GM11168 (cell line): ENCODE data around the gene NSD1.

Experiments used
- in situ Hi-C: fragments of 300-500 bp; cut with MboI; formaldehyde crosslinking; loops from one replicate; pipeline ENCODE4 v1.12.0; 2022; ENCODE audit warnings: low sequenced_read_pairs; ENCODE audit not compliant: unreplicated experiment

NSD1 gene

DNA sequence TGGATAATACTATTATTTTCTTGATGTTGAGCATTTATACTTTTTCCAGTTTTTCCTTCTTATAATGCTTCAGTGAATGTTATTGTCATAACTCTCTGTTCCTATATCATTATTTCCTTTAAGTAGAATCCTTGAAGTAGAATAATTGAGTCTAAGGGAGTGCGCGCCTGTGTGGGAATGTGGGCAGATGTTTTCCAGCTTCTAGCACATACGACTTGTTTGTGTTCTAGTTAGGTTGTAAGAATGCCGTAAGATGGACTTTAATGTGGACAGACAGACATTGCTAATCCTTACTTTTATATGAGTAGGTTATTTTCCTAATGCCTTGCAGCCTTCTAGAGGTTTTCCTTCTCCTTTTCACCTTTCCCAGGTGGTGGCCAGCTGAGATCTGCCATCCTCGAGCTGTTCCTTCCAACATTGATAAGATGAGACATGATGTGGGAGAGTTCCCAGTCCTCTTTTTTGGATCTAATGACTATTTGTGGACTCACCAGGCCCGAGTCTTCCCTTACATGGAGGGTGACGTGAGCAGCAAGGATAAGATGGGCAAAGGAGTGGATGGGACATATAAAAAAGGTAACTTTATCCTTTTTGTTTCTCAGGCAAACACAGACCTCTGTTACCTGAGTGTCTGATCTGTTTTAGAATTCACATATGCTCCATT, 135.8 kb downstream of the NSD1 start:
- in situ Hi-C loops, result no loop called here

- in situ Hi-C loops, result no loop called here
These were observed 136.4 kb downstream of the NSD1 start for GRCh38 chr5:177269976-177270375.

GRCh38 chr5:177270653-177271052, 137.1 kb downstream of the NSD1 start:
- in situ Hi-C loops, result no loop called here

DNA sequence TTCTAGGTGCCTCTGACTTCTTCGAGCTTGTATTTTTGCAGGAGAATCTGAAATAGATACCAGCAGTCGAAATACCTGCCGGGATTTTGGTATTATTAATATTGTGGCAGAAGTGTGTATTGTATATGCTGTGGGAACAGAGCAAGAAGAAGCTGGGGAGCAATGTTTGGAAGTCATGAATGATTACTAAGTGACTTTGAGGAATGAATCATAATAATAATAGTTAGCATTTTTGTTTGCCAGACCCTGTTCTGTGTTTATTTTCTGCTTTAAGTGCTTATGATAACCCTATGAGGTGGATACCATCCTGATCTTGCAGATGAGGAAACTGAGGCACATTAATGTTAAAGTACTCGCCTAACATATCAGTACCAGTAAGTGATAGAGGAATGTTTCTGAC, 137.5 kb downstream of the NSD1 start:
- in situ Hi-C loops, result no loop called here

GRCh38 chr5:177275883-177276282, 142.3 kb downstream of the NSD1 start:
- in situ Hi-C loops, result no loop called here

DNA sequence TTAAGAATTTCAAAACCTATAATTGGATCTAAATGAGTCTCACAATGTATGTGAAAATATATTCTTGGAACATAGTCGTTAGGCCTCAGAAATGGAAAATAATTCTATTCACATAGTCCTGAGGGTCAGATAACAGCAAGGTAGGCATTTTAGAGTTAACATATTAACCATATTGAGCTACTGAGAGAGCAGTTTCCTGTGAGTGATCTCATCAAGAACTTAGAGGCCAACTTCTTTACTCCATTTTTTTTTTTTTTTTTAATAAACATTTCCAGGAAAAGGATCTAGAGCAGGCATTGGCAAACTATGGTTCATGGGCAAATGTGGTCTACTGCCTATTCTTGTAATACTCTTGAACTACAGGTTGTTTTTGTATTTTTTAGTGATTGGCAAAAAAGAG, 143.3 kb downstream of the NSD1 start:
- in situ Hi-C loops, result no loop called here

DNA sequence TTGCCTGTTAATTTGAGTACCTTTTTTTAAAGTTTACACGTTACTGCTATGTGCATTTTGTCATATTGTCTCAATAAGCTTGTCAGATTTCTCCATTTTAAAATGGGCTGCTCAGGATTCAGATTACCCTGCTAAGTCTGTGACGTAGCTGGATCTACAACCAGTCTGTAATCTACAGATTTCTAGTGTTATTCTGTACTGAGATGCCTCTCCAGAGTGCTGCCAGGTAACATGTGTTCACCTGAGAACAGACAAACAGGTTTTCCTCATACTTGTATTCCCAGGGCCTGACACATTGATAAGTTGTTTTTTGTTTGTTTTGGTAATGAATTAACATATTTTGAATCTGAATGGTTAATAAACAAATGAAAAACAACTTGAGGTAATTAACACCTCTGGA, 154.6 kb downstream of the NSD1 start:
- in situ Hi-C loops, result no loop called here

DNA sequence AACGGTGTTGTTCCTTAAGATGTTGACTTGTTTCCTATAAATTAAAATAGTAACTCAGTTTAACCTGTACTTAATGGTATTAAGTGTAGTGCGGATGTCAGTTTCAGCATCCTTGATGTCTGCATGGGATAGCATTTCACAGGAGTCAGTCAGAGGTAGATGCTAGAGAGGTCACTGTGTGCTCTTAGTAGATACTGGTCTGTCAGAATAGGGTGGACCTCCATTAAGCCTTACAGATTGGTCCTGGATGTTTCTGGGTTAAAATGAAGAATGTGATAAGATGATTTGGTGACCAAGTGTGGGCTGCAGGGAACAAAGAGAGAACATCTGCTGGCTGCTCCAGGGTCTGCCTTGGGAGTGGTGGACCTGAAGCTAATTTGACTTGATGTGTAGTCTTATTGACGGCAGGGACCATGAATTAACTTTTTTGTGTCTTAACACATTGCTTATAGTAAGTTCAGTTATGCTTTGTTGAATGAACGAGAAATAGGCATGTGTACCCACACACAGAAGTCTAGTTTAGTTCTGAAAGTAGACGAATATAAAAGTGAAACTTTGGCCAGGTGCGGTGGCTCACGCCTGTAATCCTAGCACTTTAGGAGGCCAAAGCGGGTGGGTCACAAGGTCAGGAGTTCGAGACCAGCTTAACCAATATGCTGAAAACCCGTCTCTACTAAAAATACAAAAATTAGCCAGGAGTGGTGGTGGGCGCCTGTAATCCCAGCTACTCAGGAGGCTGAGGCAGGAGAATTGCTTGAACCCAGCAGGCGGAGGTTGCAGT, 157.4 kb downstream of the NSD1 start:
- in situ Hi-C loops, result no loop called here

DNA sequence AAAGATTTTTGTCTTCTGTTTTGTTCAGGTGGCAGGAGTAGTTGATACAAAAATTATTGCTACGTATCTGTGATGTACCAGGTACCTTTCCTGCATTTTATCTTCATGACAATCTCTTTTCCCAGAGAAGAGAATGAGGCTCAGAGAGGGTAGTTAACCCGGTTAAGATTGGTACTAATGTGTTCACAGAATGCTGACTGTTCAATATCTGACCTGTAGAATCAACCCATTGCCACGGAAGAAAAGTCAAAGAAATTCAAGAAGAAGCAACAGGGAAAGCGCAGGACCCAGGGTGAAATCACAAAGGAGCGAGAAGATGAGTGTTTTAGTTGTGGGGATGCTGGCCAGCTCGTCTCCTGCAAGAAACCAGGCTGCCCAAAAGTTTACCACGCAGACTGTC, 158.2 kb downstream of the NSD1 start:
- in situ Hi-C loops, result no loop called here

- in situ Hi-C loops, result no loop called here
These were observed 160.4 kb downstream of the NSD1 start for GRCh38 chr5:177293819-177294581.

- in situ Hi-C loops, result no loop called here
These were observed 161.1 kb downstream of the NSD1 start for GRCh38 chr5:177294632-177295031.

DNA sequence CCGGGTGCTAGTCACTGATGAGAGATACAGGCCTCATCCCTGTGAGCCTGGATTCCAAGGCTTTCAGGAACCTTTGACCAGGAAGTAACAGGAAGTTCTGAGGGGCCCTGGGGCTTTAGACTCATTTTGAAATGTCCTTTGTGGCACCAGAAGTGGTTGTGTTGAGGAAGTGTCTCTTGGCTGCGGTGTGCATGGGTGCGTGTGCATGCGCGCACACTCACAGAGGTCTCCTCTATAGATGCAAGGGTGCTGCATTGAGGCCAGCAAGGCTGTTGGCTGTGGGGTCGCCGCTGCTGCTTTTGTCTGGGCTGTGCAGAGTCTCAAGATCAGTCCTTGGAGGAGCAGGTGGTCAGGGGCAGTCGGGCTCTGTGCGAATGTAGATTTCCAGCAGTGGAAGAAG, 162.4 kb downstream of the NSD1 start:
- in situ Hi-C loops, result no loop called here

GRCh38 chr5:177296581-177296980, 163.0 kb downstream of the NSD1 start:
- in situ Hi-C loops, result no loop called here

DNA sequence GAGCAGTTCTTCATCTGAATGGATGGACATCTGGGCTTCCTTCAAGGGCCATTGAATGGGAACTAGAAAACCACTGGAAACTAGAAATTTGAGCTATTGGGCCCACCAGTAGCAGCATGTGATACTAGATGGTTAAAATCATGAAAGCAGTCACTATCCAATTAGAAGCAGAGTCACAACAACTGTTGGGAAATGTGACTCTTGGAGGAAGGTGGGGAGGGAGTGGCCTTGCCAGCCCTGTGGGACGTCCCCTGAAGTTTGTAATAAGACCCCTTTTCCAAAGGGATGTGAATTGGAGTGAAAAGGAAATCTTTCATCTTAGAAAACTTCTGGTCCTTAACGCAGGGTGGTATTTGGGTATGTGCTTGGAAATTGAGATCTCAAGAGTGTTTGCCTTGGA, 164.3 kb downstream of the NSD1 start:
- in situ Hi-C loops, result no loop called here

GRCh38 chr5:177299697-177300096, 166.1 kb downstream of the NSD1 start:
- in situ Hi-C loops, result no loop called here

DNA sequence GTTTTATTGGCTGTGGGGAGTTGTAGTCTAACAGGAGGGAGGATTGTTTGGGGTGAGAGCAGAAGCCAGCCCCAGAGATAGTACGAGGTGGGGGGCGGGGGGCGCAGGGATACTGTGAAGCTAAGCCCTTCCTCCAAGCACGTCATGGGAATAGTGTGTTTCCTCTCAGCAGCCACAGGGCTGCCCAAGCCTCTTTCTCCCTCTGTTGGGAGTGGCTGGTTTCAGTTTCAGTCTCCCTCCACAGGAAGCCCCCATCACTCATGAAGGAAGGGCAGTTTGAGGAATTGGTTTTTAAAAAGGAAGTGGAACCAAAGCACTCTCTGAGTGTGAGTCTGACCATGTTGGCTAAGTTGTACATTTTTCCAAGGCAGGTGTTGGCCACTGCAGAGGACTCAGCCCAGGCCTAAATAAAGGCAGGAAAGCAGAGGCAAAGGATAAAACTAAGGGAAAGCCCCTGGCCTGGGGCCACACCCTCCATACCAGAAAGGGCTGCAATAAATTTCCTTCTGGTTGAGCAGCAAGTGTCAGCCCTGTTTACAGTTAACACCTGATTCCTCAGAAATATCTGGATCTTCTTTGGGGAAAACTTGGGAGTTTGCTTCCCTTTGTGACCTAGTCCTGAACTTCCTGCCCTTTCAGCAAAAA, 166.8 kb downstream of the NSD1 start:
- in situ Hi-C loops, result no loop called here

DNA sequence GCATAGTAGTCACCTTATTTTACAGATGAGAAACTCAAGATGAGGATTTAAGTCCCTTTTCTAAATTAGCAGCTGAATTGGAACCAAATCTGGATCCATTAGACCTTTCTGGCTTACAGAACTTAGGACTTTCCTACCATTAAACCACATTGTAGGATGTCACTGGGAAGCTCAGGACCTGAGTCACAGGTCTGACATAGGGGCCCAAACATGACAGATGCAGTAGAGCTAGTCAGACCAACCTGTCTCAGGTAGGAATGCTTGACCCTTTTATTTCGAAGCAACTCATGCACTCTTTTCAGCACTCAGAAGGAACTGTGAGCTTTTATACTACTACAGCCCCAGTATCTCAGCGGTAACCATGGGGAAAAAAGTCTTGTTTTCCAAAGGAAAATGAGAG, 167.4 kb downstream of the NSD1 start:
- in situ Hi-C loops, result no loop called here

DNA sequence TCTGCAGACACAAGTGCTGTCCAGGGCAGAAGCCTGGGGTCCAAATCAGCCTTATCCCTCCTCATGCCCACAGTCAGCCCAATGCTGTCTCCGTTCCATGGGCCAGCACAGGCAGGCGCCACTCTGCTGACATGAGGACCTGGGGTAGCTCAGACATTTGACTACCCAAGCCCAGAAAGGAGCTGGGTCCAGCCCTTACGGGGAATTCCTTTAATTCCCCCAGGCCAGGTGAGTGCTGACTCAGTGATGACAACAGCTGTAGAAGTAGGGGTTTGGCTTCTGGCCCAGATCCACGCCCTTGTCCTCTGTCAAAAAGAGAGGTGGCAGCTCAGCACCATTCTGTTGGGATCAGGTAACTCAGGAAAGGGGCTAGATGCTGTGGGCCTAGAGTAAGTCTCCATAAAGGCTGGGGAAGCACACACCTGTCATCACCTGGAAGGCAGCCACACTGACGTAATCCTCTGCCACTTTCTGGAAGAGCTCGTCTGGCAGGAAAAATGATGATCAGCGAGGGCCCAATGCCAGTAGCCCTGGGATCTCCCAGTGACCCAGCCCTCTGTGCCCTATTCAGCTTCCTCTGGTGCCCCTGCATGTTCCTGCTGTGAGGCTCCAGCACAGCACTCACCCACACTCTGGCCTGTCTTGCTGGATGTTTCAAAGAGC, 168.1 kb downstream of the NSD1 start:
- in situ Hi-C loops, result no loop called here

- in situ Hi-C loops, result no loop called here
These were observed 169.0 kb downstream of the NSD1 start for GRCh38 chr5:177302354-177303110.
